Neural progenitor cell (in vitro differentiated cells): ENCODE data around the gene KRTAP1-4. TPM values are rescaled to one million over a fixed set of nuclear protein-coding genes. Genes with fewer than 3 reads are reported as not detected.
"Not testable (repeated sequence)": the region's sequence is repeated elsewhere in the genome, so short reads cannot be mapped to it uniquely, and the experiment has no call there.

Experiments used
- DNase-seq: peaks from one replicate; pipeline ENCODE4 v3.0.0-alpha.2; 2016; ENCODE audit warnings: low spot score
- H2AFZ ChIP-seq: fragments of 200-600 bp; sonication (generic); replicated peaks from 2 replicates; pipeline ENCODE4 v1.6.1; 2016; ENCODE audit warnings: antibody characterized with exemption
- H3F3A ChIP-seq: fragments of 200-600 bp; sonication (generic); 2 replicates; pipeline ENCODE4 v1.6.1; 2016; ENCODE audit warnings: antibody characterized with exemption, low read depth
- H3K27ac ChIP-seq: fragments of 200-600 bp; sonication (generic); 2 replicates; pipeline ENCODE4 v1.5.1; 2016; ENCODE audit warnings: mild to moderate bottlenecking
- H3K27me3 ChIP-seq: fragments of 200-600 bp; sonication (generic); 2 replicates; pipeline ENCODE4 v1.6.1; 2016; ENCODE audit warnings: mild to moderate bottlenecking, moderate library complexity
- H3K36me3 ChIP-seq: fragments of 200-600 bp; sonication (generic); 2 replicates; pipeline ENCODE4 v1.5.1; 2016
- H3K4me1 ChIP-seq: fragments of 200-600 bp; sonication (generic); 2 replicates; pipeline ENCODE4 v1.6.1; 2016; ENCODE audit warnings: mixed run types
- H3K4me2 ChIP-seq: fragments of 200-600 bp; sonication (generic); 2 replicates; pipeline ENCODE4 v1.6.1; 2016
- H3K4me3 ChIP-seq: fragments of 200-600 bp; sonication (generic); 2 replicates; pipeline ENCODE4 v1.5.1; 2016
- H3K79me2 ChIP-seq: fragments of 200-600 bp; sonication (generic); 2 replicates; pipeline ENCODE4 v1.6.1; 2016; ENCODE audit warnings: low read depth
- H3K9ac ChIP-seq: fragments of 200-600 bp; sonication (generic); 2 replicates; pipeline ENCODE4 v1.6.1; 2016
- H3K9me3 ChIP-seq: fragments of 200-600 bp; sonication (generic); 2 replicates; pipeline ENCODE4 v1.5.1; 2016; ENCODE audit warnings: low read depth
- H4K20me1 ChIP-seq: fragments of 200-600 bp; sonication (generic); 2 replicates; pipeline ENCODE4 v1.6.1; 2016; ENCODE audit warnings: low read depth
- H3K27ac Mint-ChIP-seq: 3 replicates; pipeline ENCODE4 v1.8.0; 2021; ENCODE audit warnings: mixed read lengths
- H3K27me3 Mint-ChIP-seq: 2 replicates; pipeline ENCODE4 v1.8.0; 2022; ENCODE audit warnings: low read depth, mild to moderate bottlenecking, inconsistent platforms, moderate library complexity, mixed read lengths; ENCODE audit not compliant: insufficient read depth
- H3K36me3 Mint-ChIP-seq: 3 replicates; pipeline ENCODE4 v1.8.0; 2021; ENCODE audit warnings: mixed read lengths
- H3K4me1 Mint-ChIP-seq: 3 replicates; pipeline ENCODE4 v1.8.0; 2021; ENCODE audit warnings: mixed read lengths
- H3K4me3 Mint-ChIP-seq: 3 replicates; pipeline ENCODE4 v1.8.0; 2021; ENCODE audit warnings: mild to moderate bottlenecking, moderate library complexity, mixed read lengths
- H3K9me3 Mint-ChIP-seq: 3 replicates; pipeline ENCODE4 v1.8.0; 2020; ENCODE audit warnings: mixed read lengths
- CTCF ChIP-seq: fragments of 200-600 bp; sonication (generic); IDR thresholded peaks from 2 replicates; pipeline ENCODE4 v1.5.1; 2017; ENCODE audit warnings: antibody characterized with exemption, mild to moderate bottlenecking
- EZH2 ChIP-seq: fragments of 200-600 bp; sonication (generic); IDR thresholded peaks from 2 replicates; pipeline ENCODE4 v1.6.1; 2017; ENCODE audit warnings: antibody characterized with exemption, mild to moderate bottlenecking, moderate library complexity
- EZH2phosphoT487 ChIP-seq: fragments of 200-600 bp; sonication (generic); IDR thresholded peaks from 2 replicates; pipeline ENCODE4 v1.6.1; 2017; ENCODE audit warnings: antibody characterized with exemption
- total RNA-seq: library from RNA; depleted of rRNA; stranded (reverse); fragments of >200 nt; gene quantifications from 2 replicates; pipeline ENCODE4 v1.2.3, GENCODE V29; 2015; ENCODE audit warnings: low replicate concordance

The KRTAP1-4 gene
- total RNA-seq, 1 donor from 2014 or later = not detected

- TF ChIP-seq CTCF = no peak
- no peak for TF ChIP-seq EZH2
- no peak for TF ChIP-seq EZH2phosphoT487
- Histone ChIP-seq H3K36me3 (no peaks in the 10 kb centered on the region), H3F3A (no peaks in the 10 kb centered on the region), H3K27ac (no peak within 1 kb of the TSS), H3K9ac (no peak within 1 kb of the TSS), H3K27me3 (no peaks in the 10 kb centered on the region), H3K79me2 (no peaks in the 10 kb centered on the region), H3K9me3 (no peaks in the 10 kb centered on the region), H3K4me2 (no peak within 1 kb of the TSS), H3K4me3 (no peak within 1 kb of the TSS), H3K4me1 (no peaks in the 10 kb centered on the region), H2AFZ (no peak within 1 kb of the TSS), H4K20me1 (no peaks in the 10 kb centered on the region)
- Mint-ChIP-seq H3K4me3 (no peak within 1 kb of the TSS), H3K9me3 (no peaks in the 10 kb centered on the region), H3K27ac (peak within 1 kb of the TSS; percentile 76), H3K27me3 (peaks cover 3% of the 10 kb centered on the region), H3K4me1 (peaks cover 10% of the 10 kb centered on the region), H3K36me3 (no peaks in the 10 kb centered on the region)
- no peak for DNase-seq
Observed at GRCh38 chr17:41060052-41060604, 30.1 kb upstream of the KRTAP1-4 start, which contains the start of gene KRTAP2-3. Gene KRTAP2-3 (minus strand): TSS chr17:41060114. CDS start chr17:41060050, 64 bp downstream.

- not testable (repeated sequence) for H4K20me1 ChIP-seq, H3K27me3 ChIP-seq, H3K27ac ChIP-seq, DNase-seq, H3K79me2 ChIP-seq, H3K9me3 ChIP-seq, H3F3A ChIP-seq, H3K27me3 Mint-ChIP-seq, H3K9me3 Mint-ChIP-seq, H3K4me2 ChIP-seq, H3K4me1 Mint-ChIP-seq, H3K4me3 Mint-ChIP-seq, H3K4me3 ChIP-seq, H3K4me1 ChIP-seq, H2AFZ ChIP-seq, H3K36me3 Mint-ChIP-seq, H3K9ac ChIP-seq, H3K36me3 ChIP-seq
- peak overlapping the region; percentile 76 for H3K27ac Mint-ChIP-seq
Observed at GRCh38 chr17:41059276-41060051, 29.5 kb upstream of the KRTAP1-4 start.

- H3K4me2 ChIP-seq = no peak overlapping the region
- no peaks in the 10 kb centered on the region for H3K79me2 ChIP-seq
- DNase-seq = no peak
- Mint-ChIP-seq H3K9me3 (no peaks in the 10 kb centered on the region), H3K27me3 (peaks cover 3% of the 10 kb centered on the region), H3K4me3 (no peak overlapping the region), H3K4me1 (peaks cover 10% of the 10 kb centered on the region), H3K36me3 (no peaks in the 10 kb centered on the region), H3K27ac (no peak overlapping the region)
- no peak overlapping the region for H3K4me3 ChIP-seq
- H4K20me1 ChIP-seq = no peaks in the 10 kb centered on the region
- no peaks in the 10 kb centered on the region for H3K9me3 ChIP-seq
- H2AFZ ChIP-seq = no peak overlapping the region
- TF ChIP-seq EZH2phosphoT487 (no peak), EZH2 (no peak), CTCF (no peak)
- no peak overlapping the region for H3K9ac ChIP-seq
- no peaks in the 10 kb centered on the region for H3K36me3 ChIP-seq
- H3K27ac ChIP-seq = no peak overlapping the region
- H3K27me3 ChIP-seq = no peaks in the 10 kb centered on the region
- no peaks in the 10 kb centered on the region for H3K4me1 ChIP-seq
- H3F3A ChIP-seq = no peaks in the 10 kb centered on the region
Observed at GRCh38 chr17:41058741-41059140, 28.7 kb upstream of the KRTAP1-4 start.

- H3K9me3 Mint-ChIP-seq = no peaks in the 10 kb centered on the region
- Histone ChIP-seq H3K4me2 (no peak overlapping the region), H3F3A (no peaks in the 10 kb centered on the region), H2AFZ (no peak overlapping the region), H3K36me3 (no peaks in the 10 kb centered on the region), H3K4me1 (no peaks in the 10 kb centered on the region), H3K9ac (no peak overlapping the region), H4K20me1 (no peaks in the 10 kb centered on the region), H3K4me3 (no peak overlapping the region), H3K27me3 (no peaks in the 10 kb centered on the region), H3K9me3 (no peaks in the 10 kb centered on the region), H3K79me2 (no peaks in the 10 kb centered on the region), H3K27ac (no peak overlapping the region)
- peaks cover 10% of the 10 kb centered on the region for H3K4me1 Mint-ChIP-seq
- TF ChIP-seq EZH2 (no peak), CTCF (no peak), EZH2phosphoT487 (no peak)
- no peaks in the 10 kb centered on the region for H3K36me3 Mint-ChIP-seq
- no peak overlapping the region for H3K27ac Mint-ChIP-seq
- no peak overlapping the region for H3K4me3 Mint-ChIP-seq
- DNase-seq = no peak
- peaks cover 3% of the 10 kb centered on the region for H3K27me3 Mint-ChIP-seq
Observed at GRCh38 chr17:41057547-41057946, 27.6 kb upstream of the KRTAP1-4 start.

GRCh38 chr17:41055130-41055529 lies 25.1 kb upstream of the KRTAP1-4 start, which contains the start of gene KRTAP2-2:
Gene KRTAP2-2 (minus strand): TSS chr17:41055230. CDS start chr17:41055211, 19 bp downstream.
- not testable (repeated sequence) for H3K4me3 Mint-ChIP-seq, H3K9me3 Mint-ChIP-seq, H3K79me2 ChIP-seq, H3F3A ChIP-seq, H3K9me3 ChIP-seq, DNase-seq, H3K4me2 ChIP-seq, H3K4me1 ChIP-seq, H3K9ac ChIP-seq, H3K36me3 Mint-ChIP-seq, H3K4me3 ChIP-seq, H3K27me3 Mint-ChIP-seq, H3K27ac ChIP-seq, H3K4me1 Mint-ChIP-seq, H3K27me3 ChIP-seq, H3K27ac Mint-ChIP-seq, H2AFZ ChIP-seq, H4K20me1 ChIP-seq, H3K36me3 ChIP-seq
